DND-41 (cell line): ENCODE measurements around the gene TNPO3.

ENCODE experiments used
- CTCF ChIP-seq: IDR thresholded peaks from 2 replicates; pipeline ENCODE4 v1.5.1; 2012; ENCODE audit warnings: borderline replicate concordance, low read length, moderate library complexity, mild to moderate bottlenecking; ENCODE audit not compliant: poor library complexity, severe bottlenecking; ENCODE audit errors: extremely low read depth
- EZH2 ChIP-seq: IDR thresholded peaks from 3 replicates; pipeline ENCODE4 v1.6.1; 2012; ENCODE audit warnings: borderline replicate concordance, low read depth, mild to moderate bottlenecking, moderate library complexity, low read length, inconsistent platforms; ENCODE audit not compliant: severe bottlenecking

GRCh38 chr7:128986609-128987008 is 68.3 kb downstream of the TNPO3 start:
- TF ChIP-seq EZH2: no peak
- TF ChIP-seq CTCF: no peak
